ENCODE measurements around the gene BOC.

BOC gene

DNA sequence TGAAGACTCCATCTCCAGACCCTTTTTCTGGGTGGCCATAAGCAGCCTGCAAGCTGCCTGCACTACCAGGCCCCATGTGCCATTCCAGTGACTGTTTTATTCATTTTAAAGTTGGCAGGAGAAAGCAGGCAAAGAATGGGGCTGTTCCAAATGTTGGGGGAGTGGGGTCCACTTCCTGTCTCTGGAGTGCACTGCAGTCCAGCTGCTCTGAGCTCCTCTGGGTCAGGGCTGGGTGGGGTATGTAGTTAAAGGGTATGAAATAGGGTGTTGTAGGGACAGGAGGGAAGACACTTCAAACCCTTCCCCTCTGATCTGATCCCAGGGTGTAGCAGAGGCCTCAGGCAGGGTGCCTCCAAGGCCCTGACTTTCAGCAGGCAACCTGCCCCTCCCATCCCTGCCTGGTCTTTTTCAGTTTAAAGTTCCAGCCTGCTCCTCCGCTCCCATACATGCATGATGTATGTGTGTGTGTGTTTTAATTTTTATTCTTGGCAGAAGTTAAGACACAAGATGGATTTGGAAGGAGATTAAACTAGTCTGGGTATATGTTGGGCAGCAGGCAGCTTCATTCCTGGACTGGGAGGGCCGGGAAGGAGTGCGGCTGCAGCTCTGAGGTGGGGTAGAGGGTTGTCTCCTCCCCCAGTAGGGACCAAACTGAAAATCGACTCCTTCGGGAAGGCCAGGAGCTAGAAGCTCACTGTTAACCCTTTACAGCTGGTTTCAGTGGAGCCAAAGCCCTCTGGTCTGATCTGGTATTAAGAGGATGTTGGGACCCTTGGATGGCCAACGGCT is 17.3 kb downstream of the BOC start:
- H3K27me3 ChIP-seq (ENCODE audit: insufficient read depth, low read length), result no peaks in the 10 kb centered on the region
- peaks cover 22% of the 10 kb centered on the region for H3K4me1 ChIP-seq (ENCODE audit: insufficient read depth, low read length)
- H3K9me3 ChIP-seq (ENCODE audit: insufficient read depth, low read depth, low read length), result no peaks in the 10 kb centered on the region
- H3K4me3 ChIP-seq (ENCODE audit: low read length), result no peak overlapping the region
- H3K27ac ChIP-seq (ENCODE audit: low read length), result no peak overlapping the region
- H3K9ac ChIP-seq (ENCODE audit: low read depth, low read length), result no peak overlapping the region
- H3K36me3 ChIP-seq (ENCODE audit: insufficient read depth, low read depth, low read length), result no peaks in the 10 kb centered on the region

DNA sequence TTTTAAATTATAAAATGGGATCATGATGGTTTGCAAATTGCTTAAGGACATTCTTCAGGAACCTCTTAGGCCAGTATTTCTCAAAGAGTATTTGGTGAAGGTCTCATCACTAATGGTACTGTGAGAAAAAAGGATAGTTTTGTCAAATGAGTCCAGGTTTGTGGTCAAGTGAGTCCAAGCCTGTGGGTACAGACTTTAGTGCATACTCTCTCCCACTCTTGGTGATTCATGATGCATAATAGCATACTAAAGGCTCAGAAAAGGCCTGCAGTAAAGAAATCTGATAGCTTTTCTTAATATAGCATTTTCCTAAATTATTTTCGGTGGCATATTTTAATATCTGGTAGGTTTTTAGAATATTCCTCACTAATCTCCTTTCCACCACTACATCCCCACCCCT is 20.0 kb downstream of the BOC start:
- H3K9me3 ChIP-seq (ENCODE audit: insufficient read depth, low read depth, low read length), result no peaks in the 10 kb centered on the region
- no peaks in the 10 kb centered on the region for H3K27me3 ChIP-seq (ENCODE audit: insufficient read depth, low read length)
- no peaks in the 10 kb centered on the region for H3K36me3 ChIP-seq (ENCODE audit: insufficient read depth, low read depth, low read length)
- H3K4me3 ChIP-seq (ENCODE audit: low read length), result no peak overlapping the region
- peaks cover 20% of the 10 kb centered on the region for H3K4me1 ChIP-seq (ENCODE audit: insufficient read depth, low read length)
- H3K27ac ChIP-seq (ENCODE audit: low read length), result no peak overlapping the region
- peak overlapping the region; percentile 18; the same call in 1 of the 2 replicates for H3K9ac ChIP-seq (ENCODE audit: low read depth, low read length)

DNA sequence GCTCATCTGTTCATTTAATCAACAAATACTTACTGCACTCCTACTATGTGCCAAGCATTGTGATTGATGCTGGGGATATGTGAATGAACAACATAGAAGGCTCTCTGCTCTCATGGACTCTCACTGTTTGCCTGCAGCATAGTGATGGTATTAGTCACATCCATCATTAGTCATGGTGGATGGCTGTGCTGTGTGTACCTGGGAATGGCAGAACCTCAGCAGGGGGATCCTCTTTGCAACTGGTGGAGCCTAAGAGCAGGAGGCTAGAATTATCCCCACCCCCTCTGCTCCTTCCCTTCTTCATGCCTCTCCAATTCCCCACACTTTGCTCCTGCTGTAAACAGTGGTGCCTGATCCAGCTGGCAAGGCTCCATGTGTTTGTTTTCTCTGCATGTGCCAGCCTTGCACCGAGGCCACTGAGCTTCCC is 20.5 kb downstream of the BOC start:
- no peaks in the 10 kb centered on the region for H3K27me3 ChIP-seq (ENCODE audit: insufficient read depth, low read length)
- H3K4me1 ChIP-seq (ENCODE audit: insufficient read depth, low read length), result peaks cover 20% of the 10 kb centered on the region
- H3K9ac ChIP-seq (ENCODE audit: low read depth, low read length), result peak overlapping the region; percentile 18; the same call in 1 of the 2 replicates
- H3K27ac ChIP-seq (ENCODE audit: low read length), result no peak overlapping the region
- no peaks in the 10 kb centered on the region for H3K9me3 ChIP-seq (ENCODE audit: insufficient read depth, low read depth, low read length)
- no peak overlapping the region for H3K4me3 ChIP-seq (ENCODE audit: low read length)
- H3K36me3 ChIP-seq (ENCODE audit: insufficient read depth, low read depth, low read length), result no peaks in the 10 kb centered on the region

DNA sequence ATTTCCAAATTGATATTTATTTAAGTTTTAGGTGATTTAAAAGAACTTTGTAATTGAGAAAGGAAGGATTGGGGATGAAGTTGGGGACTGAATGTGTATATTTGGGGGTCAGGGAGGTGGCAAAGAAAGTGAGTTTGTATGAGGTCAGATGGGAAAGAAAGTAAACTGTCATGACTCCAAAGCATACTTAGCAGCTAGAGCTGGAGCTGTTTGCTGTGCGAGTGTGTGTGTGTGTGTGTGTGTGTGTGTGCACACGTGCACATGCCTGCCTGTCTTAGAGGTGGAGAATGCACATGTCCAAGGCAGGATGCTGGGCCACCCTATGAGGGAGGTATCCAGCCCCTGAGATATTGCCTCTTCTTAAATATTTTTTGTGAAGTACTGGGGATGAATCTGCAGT is 21.0 kb downstream of the BOC start:
- H3K27me3 ChIP-seq (ENCODE audit: insufficient read depth, low read length), result no peaks in the 10 kb centered on the region

DNA sequence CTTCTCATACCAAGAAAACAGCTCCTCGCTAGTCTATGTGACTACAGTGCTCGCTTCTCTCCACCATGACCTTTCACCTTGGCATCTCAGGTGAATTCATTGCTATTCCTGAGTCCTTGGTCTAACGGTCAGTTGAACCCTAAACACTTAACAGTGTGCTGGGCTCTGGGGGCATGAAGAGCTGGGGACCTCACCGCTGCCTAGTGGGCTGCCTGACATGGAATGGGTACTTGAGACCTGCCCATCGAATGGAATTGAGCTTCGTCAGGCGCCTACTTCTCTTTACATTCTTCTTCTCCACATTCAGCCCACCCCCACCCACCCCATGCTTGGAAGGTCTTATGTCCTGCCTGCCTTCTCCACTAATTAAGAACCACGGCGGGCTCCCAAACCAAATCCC is 22.1 kb downstream of the BOC start:
- H3K4me1 ChIP-seq (ENCODE audit: insufficient read depth, low read length), result peaks cover 17% of the 10 kb centered on the region
- H3K27ac ChIP-seq (ENCODE audit: low read length), result no peak overlapping the region
- H3K27me3 ChIP-seq (ENCODE audit: insufficient read depth, low read length), result no peaks in the 10 kb centered on the region
- H3K9ac ChIP-seq (ENCODE audit: low read depth, low read length), result no peak overlapping the region
- H3K36me3 ChIP-seq (ENCODE audit: insufficient read depth, low read depth, low read length), result no peaks in the 10 kb centered on the region
- H3K9me3 ChIP-seq (ENCODE audit: insufficient read depth, low read depth, low read length), result no peaks in the 10 kb centered on the region
- H3K4me3 ChIP-seq (ENCODE audit: low read length), result no peak overlapping the region

More for the DNA sequence above, 21.0 kb downstream of the BOC start:
- H3K27ac ChIP-seq (ENCODE audit: low read length), result no peak overlapping the region
- H3K4me1 ChIP-seq (ENCODE audit: insufficient read depth, low read length), result peaks cover 20% of the 10 kb centered on the region
- no peak overlapping the region; the same call in 1 of the 2 replicates for H3K9ac ChIP-seq (ENCODE audit: low read depth, low read length)
- H3K9me3 ChIP-seq (ENCODE audit: insufficient read depth, low read depth, low read length), result no peaks in the 10 kb centered on the region
- H3K4me3 ChIP-seq (ENCODE audit: low read length), result no peak overlapping the region
- no peaks in the 10 kb centered on the region for H3K36me3 ChIP-seq (ENCODE audit: insufficient read depth, low read depth, low read length)

DNA sequence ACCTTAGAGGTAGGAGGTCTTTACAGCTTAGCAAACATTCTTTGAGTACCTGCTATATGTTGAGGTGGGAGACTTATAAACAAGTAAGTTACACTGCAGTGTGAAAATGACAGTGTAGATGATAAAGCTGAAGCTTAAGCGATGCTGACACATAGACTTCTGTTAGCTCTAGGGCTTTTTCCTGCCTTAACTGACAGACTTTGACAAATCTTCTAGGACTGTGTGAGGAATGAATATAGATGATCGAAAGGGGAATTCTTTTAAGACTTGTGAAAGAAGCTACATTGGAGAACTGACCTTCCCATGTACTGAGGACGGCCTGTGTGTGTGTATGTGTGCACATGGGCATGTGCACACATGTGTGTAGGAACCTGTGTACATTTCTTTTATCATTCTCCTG is 22.7 kb downstream of the BOC start:
- Histone ChIP-seq H3K9me3 (ENCODE audit: insufficient read depth, low read depth, low read length) (no peaks in the 10 kb centered on the region), H3K27ac (ENCODE audit: low read length) (no peak overlapping the region), H3K36me3 (ENCODE audit: insufficient read depth, low read depth, low read length) (no peaks in the 10 kb centered on the region), H3K4me1 (ENCODE audit: insufficient read depth, low read length) (peaks cover 12% of the 10 kb centered on the region), H3K9ac (ENCODE audit: low read depth, low read length) (no peak overlapping the region), H3K4me3 (ENCODE audit: low read length) (no peak overlapping the region), H3K27me3 (ENCODE audit: insufficient read depth, low read length) (no peaks in the 10 kb centered on the region)

DNA sequence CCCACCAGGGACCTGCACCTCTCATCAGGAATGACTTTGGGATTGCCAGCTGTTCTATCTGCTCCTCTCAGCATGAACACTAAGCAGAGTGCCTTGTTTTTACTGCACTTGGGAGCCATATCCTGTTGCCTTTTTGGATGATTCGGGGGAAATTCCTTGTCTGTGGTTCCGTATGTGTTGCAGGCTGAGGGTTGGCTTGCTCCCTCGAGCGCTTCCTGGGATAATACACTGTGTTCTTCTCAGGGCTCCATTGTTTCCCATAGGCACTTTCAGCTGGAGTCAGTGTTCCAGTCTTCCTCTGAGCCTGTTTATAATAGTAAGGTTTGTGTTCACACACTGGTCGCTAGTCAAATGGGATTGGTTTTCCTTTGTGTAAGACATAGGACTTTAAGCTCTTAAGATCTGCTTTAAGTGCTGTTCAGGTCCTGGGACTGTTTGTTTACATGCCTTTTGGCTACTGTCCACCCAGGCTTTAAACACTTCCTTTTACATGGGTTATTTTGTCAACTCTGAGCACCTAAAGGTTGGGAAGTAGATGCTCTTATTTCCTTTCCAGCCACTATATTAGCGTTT is 23.4 kb downstream of the BOC start:
- Histone ChIP-seq H3K9me3 (ENCODE audit: insufficient read depth, low read depth, low read length) (no peaks in the 10 kb centered on the region), H3K4me3 (ENCODE audit: low read length) (no peak overlapping the region), H3K27ac (ENCODE audit: low read length) (no peak overlapping the region), H3K4me1 (ENCODE audit: insufficient read depth, low read length) (peaks cover 10% of the 10 kb centered on the region), H3K27me3 (ENCODE audit: insufficient read depth, low read length) (no peaks in the 10 kb centered on the region), H3K36me3 (ENCODE audit: insufficient read depth, low read depth, low read length) (no peaks in the 10 kb centered on the region), H3K9ac (ENCODE audit: low read depth, low read length) (no peak overlapping the region)

DNA sequence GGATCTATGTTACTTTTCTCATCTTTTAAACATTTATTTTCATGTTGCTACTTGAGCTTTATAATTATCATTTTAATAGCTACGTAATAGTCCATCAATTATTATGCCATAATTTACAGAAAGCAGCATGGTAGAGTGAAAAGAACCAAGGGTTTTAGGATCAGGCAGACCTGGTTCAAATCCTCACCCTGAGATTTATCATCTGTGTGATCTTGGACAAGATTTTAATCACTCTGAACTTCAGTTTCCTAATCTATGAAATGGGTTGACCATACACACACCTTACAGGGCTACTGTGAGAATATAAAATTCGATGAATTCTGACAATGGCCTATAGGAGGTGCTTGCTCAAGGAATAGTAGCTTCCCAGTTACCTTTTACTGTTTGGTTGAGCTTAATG is 27.1 kb downstream of the BOC start:
- H3K36me3 ChIP-seq (ENCODE audit: insufficient read depth, low read depth, low read length), result no peaks in the 10 kb centered on the region
- no peaks in the 10 kb centered on the region for H3K27me3 ChIP-seq (ENCODE audit: insufficient read depth, low read length)
- H3K4me1 ChIP-seq (ENCODE audit: insufficient read depth, low read length), result peaks cover 25% of the 10 kb centered on the region
- H3K27ac ChIP-seq (ENCODE audit: low read length), result no peak overlapping the region
- H3K9ac ChIP-seq (ENCODE audit: low read depth, low read length), result no peak overlapping the region
- no peaks in the 10 kb centered on the region for H3K9me3 ChIP-seq (ENCODE audit: insufficient read depth, low read depth, low read length)
- no peak overlapping the region for H3K4me3 ChIP-seq (ENCODE audit: low read length)

DNA sequence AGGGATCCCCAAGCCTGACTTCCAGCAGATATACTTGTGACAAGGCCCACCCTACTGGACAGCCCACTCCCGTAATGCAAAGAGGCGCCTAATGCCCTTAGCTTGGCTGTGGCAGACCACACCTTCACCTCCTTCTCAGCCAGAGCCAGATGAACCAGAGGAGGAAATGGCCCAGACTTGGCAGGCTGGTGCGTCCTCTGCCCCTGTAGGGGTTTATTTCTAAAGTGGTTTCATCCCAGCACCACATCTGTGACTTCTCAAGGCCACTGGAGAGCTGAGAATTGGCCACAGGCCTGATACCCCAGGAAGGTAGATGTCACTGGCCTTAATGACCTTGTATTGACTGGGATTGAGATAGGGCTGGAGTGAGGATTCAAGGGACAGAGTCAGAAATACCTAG is 29.5 kb downstream of the BOC start:
- Histone ChIP-seq H3K27me3 (ENCODE audit: insufficient read depth, low read length) (no peaks in the 10 kb centered on the region), H3K9ac (ENCODE audit: low read depth, low read length) (peak overlapping the region; percentile 29; the same call in 1 of the 2 replicates), H3K4me3 (ENCODE audit: low read length) (peak overlapping the region; percentile 7; the same call in 1 of the 2 replicates), H3K36me3 (ENCODE audit: insufficient read depth, low read depth, low read length) (no peaks in the 10 kb centered on the region), H3K27ac (ENCODE audit: low read length) (no peak overlapping the region), H3K9me3 (ENCODE audit: insufficient read depth, low read depth, low read length) (no peaks in the 10 kb centered on the region), H3K4me1 (ENCODE audit: insufficient read depth, low read length) (peaks cover 31% of the 10 kb centered on the region)

DNA sequence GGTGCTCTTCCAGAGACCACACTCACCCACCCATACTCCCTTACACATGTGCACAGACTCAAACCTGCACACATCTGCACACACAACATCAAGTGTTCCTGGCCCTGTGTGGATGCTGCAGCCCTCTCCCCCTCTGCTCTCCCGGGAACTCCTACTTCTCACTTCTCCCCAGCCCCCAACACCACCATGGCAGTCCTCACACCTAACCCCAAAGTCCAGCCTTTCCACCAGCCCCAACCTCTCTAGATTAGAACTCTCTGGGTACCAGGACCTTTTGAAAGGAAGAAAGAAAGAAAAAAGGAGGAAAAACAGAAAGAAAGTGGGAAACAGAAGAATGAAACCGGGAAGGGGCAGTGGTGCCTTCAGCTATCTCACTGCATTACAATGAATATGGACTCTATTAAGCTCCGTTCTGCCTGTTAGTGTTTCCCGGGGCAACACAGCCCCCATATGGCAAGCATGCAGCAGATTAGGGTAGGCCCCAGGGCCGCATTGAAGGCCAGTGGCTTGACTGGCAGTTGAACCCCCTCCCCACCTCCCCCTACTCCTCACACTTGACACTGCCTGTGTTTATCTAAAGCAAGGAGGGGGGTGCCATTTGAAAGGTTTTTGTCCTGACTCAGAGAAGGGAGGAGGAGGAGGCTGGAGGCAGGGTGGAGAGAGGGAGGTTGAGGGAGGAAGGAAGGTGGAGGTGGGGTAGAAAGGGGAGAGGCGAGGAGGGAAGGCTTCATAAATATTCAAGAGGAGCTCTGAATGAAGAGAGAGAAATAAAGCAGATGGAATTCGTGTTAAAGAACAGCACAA is 30.1 kb downstream of the BOC start:
- Histone ChIP-seq H3K9ac (ENCODE audit: low read depth, low read length) (peak overlapping the region; percentile 64; the same call in 1 of the 2 replicates), H3K27ac (ENCODE audit: low read length) (no peak overlapping the region), H3K4me3 (ENCODE audit: low read length) (peak overlapping the region; percentile 42; the same call in 1 of the 2 replicates)

DNA sequence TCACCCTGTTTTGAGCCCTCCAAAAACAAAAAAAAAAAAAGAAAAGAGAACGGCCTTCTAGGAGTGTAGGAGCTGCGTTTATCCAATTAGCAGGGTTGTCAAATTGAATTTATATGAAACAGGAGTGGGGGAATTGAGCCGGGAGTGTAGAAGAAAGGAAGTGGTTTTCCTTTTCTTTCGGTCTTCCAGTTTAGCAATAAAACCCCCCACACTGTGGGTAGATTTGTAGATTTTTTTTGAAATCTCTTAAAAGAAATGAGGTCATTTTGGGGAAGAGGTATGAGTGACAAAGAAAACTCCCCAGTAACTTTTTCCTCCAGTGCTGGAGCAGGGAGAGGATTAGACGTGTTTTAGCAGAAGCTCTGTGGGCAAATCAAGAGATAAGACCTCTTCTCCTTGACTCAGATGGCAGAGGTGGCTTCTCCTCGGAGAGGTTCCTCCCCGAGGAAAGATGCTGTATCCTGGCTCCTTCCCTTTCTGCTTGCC is 30.8 kb downstream of the BOC start:
- Histone ChIP-seq H3K36me3 (ENCODE audit: insufficient read depth, low read depth, low read length) (no peaks in the 10 kb centered on the region), H3K27me3 (ENCODE audit: insufficient read depth, low read length) (no peaks in the 10 kb centered on the region), H3K4me3 (ENCODE audit: low read length) (peak overlapping the region; percentile 42; the same call in 1 of the 2 replicates), H3K4me1 (ENCODE audit: insufficient read depth, low read length) (peaks cover 42% of the 10 kb centered on the region), H3K9me3 (ENCODE audit: insufficient read depth, low read depth, low read length) (no peaks in the 10 kb centered on the region), H3K9ac (ENCODE audit: low read depth, low read length) (peak overlapping the region; percentile 64; the same call in 1 of the 2 replicates), H3K27ac (ENCODE audit: low read length) (peak overlapping the region; percentile 37)

More for the DNA sequence above, 30.1 kb downstream of the BOC start:
- H3K27me3 ChIP-seq (ENCODE audit: insufficient read depth, low read length), result no peaks in the 10 kb centered on the region
- H3K9me3 ChIP-seq (ENCODE audit: insufficient read depth, low read depth, low read length), result no peaks in the 10 kb centered on the region
- peaks cover 35% of the 10 kb centered on the region for H3K4me1 ChIP-seq (ENCODE audit: insufficient read depth, low read length)
- no peaks in the 10 kb centered on the region for H3K36me3 ChIP-seq (ENCODE audit: insufficient read depth, low read depth, low read length)

Data from iPS-20b (cell line).